Measurements from ENCODE around the gene TM9SF4.

The TM9SF4 gene

GRCh38 chr20:32129863-32130262, 20.3 kb downstream of the TM9SF4 start:
- Mint-ChIP-seq H3K4me3 (no peak overlapping the region), H3K27me3 (ENCODE audit: low read depth) (no peaks in the 10 kb centered on the region), H3K36me3 (ENCODE audit: low read depth) (peaks cover 8% of the 10 kb centered on the region), H3K9me3 (no peaks in the 10 kb centered on the region), H3K4me1 (ENCODE audit: low read depth) (peaks cover 2% of the 10 kb centered on the region), H3K27ac (no peak overlapping the region)

- Mint-ChIP-seq H3K27ac (no peak overlapping the region), H3K27me3 (ENCODE audit: low read depth) (no peaks in the 10 kb centered on the region), H3K4me3 (no peak overlapping the region), H3K36me3 (ENCODE audit: low read depth) (peaks cover 10% of the 10 kb centered on the region), H3K4me1 (ENCODE audit: low read depth) (peaks cover 2% of the 10 kb centered on the region), H3K9me3 (no peaks in the 10 kb centered on the region)
Observed at GRCh38 chr20:32130352-32130751, 20.8 kb downstream of the TM9SF4 start.

- peaks cover 11% of the 10 kb centered on the region for H3K36me3 Mint-ChIP-seq (ENCODE audit: low read depth)
- H3K4me3 Mint-ChIP-seq: no peak overlapping the region
- H3K9me3 Mint-ChIP-seq: no peaks in the 10 kb centered on the region
- H3K27ac Mint-ChIP-seq: no peak overlapping the region
- no peaks in the 10 kb centered on the region for H3K27me3 Mint-ChIP-seq (ENCODE audit: low read depth)
- H3K4me1 Mint-ChIP-seq (ENCODE audit: low read depth): peaks cover 2% of the 10 kb centered on the region
Observed at GRCh38 chr20:32130965-32131364, 21.5 kb downstream of the TM9SF4 start.

GRCh38 chr20:32132911-32133549, 23.5 kb downstream of the TM9SF4 start:
- Mint-ChIP-seq H3K4me3 (no peak overlapping the region), H3K4me1 (ENCODE audit: low read depth) (peaks cover 2% of the 10 kb centered on the region), H3K9me3 (no peaks in the 10 kb centered on the region), H3K27ac (peak overlapping the region; percentile 0), H3K27me3 (ENCODE audit: low read depth) (no peaks in the 10 kb centered on the region), H3K36me3 (ENCODE audit: low read depth) (peaks cover 18% of the 10 kb centered on the region)

- no peaks in the 10 kb centered on the region for H3K27me3 Mint-ChIP-seq (ENCODE audit: low read depth)
- H3K4me1 Mint-ChIP-seq (ENCODE audit: low read depth): peaks cover 2% of the 10 kb centered on the region
- H3K9me3 Mint-ChIP-seq: no peaks in the 10 kb centered on the region
- no peak overlapping the region for H3K4me3 Mint-ChIP-seq
- no peak overlapping the region for H3K27ac Mint-ChIP-seq
- H3K36me3 Mint-ChIP-seq (ENCODE audit: low read depth): peaks cover 19% of the 10 kb centered on the region
Observed at GRCh38 chr20:32134026-32134425, 24.5 kb downstream of the TM9SF4 start.

GRCh38 chr20:32135983-32136515, 26.5 kb downstream of the TM9SF4 start:
- no peak overlapping the region for H3K27ac Mint-ChIP-seq
- no peaks in the 10 kb centered on the region for H3K9me3 Mint-ChIP-seq
- H3K4me1 Mint-ChIP-seq (ENCODE audit: low read depth): peaks cover 2% of the 10 kb centered on the region
- H3K27me3 Mint-ChIP-seq (ENCODE audit: low read depth): no peaks in the 10 kb centered on the region
- peaks cover 28% of the 10 kb centered on the region for H3K36me3 Mint-ChIP-seq (ENCODE audit: low read depth)
- no peak overlapping the region for H3K4me3 Mint-ChIP-seq

- Mint-ChIP-seq H3K4me3 (no peak overlapping the region), H3K27ac (no peak overlapping the region), H3K36me3 (ENCODE audit: low read depth) (peaks cover 34% of the 10 kb centered on the region), H3K27me3 (ENCODE audit: low read depth) (no peaks in the 10 kb centered on the region), H3K4me1 (ENCODE audit: low read depth) (no peaks in the 10 kb centered on the region), H3K9me3 (no peaks in the 10 kb centered on the region)
Observed at GRCh38 chr20:32138921-32139320, 29.4 kb downstream of the TM9SF4 start.

GRCh38 chr20:32139947-32140346, 30.4 kb downstream of the TM9SF4 start:
- H3K4me1 Mint-ChIP-seq (ENCODE audit: low read depth): no peaks in the 10 kb centered on the region
- peaks cover 36% of the 10 kb centered on the region for H3K36me3 Mint-ChIP-seq (ENCODE audit: low read depth)
- no peaks in the 10 kb centered on the region for H3K27me3 Mint-ChIP-seq (ENCODE audit: low read depth)
- no peaks in the 10 kb centered on the region for H3K9me3 Mint-ChIP-seq
- no peak overlapping the region for H3K27ac Mint-ChIP-seq
- no peak overlapping the region for H3K4me3 Mint-ChIP-seq

GRCh38 chr20:32140603-32141002, 31.1 kb downstream of the TM9SF4 start:
- H3K27me3 Mint-ChIP-seq (ENCODE audit: low read depth): no peaks in the 10 kb centered on the region
- no peaks in the 10 kb centered on the region for H3K9me3 Mint-ChIP-seq
- H3K4me3 Mint-ChIP-seq: no peak overlapping the region
- H3K27ac Mint-ChIP-seq: no peak overlapping the region
- H3K36me3 Mint-ChIP-seq (ENCODE audit: low read depth): peaks cover 35% of the 10 kb centered on the region
- no peaks in the 10 kb centered on the region for H3K4me1 Mint-ChIP-seq (ENCODE audit: low read depth)

- no peaks in the 10 kb centered on the region for H3K4me1 Mint-ChIP-seq (ENCODE audit: low read depth)
- no peaks in the 10 kb centered on the region for H3K27me3 Mint-ChIP-seq (ENCODE audit: low read depth)
- no peak overlapping the region for H3K4me3 Mint-ChIP-seq
- H3K27ac Mint-ChIP-seq: no peak overlapping the region
- H3K9me3 Mint-ChIP-seq: no peaks in the 10 kb centered on the region
- peaks cover 43% of the 10 kb centered on the region for H3K36me3 Mint-ChIP-seq (ENCODE audit: low read depth)
Observed at GRCh38 chr20:32141465-32141980, 32.0 kb downstream of the TM9SF4 start.

GRCh38 chr20:32142088-32142487, 32.6 kb downstream of the TM9SF4 start:
- Mint-ChIP-seq H3K27ac (no peak overlapping the region), H3K4me3 (no peak overlapping the region), H3K27me3 (ENCODE audit: low read depth) (no peaks in the 10 kb centered on the region), H3K9me3 (no peaks in the 10 kb centered on the region), H3K36me3 (ENCODE audit: low read depth) (peaks cover 44% of the 10 kb centered on the region), H3K4me1 (ENCODE audit: low read depth) (no peaks in the 10 kb centered on the region)

GRCh38 chr20:32142991-32143390, 33.5 kb downstream of the TM9SF4 start:
- H3K4me3 Mint-ChIP-seq: no peak overlapping the region
- no peaks in the 10 kb centered on the region for H3K9me3 Mint-ChIP-seq
- H3K36me3 Mint-ChIP-seq (ENCODE audit: low read depth): peaks cover 39% of the 10 kb centered on the region

GRCh38 chr20:32144898-32145662, 35.6 kb downstream of the TM9SF4 start:
- H3K36me3 Mint-ChIP-seq (ENCODE audit: low read depth): peaks cover 32% of the 10 kb centered on the region
- H3K4me3 Mint-ChIP-seq: no peak overlapping the region
- H3K27me3 Mint-ChIP-seq (ENCODE audit: low read depth): no peaks in the 10 kb centered on the region
- H3K27ac Mint-ChIP-seq: no peak overlapping the region
- H3K9me3 Mint-ChIP-seq: no peaks in the 10 kb centered on the region
- no peaks in the 10 kb centered on the region for H3K4me1 Mint-ChIP-seq (ENCODE audit: low read depth)

More at GRCh38 chr20:32142991-32143390, 33.5 kb downstream of the TM9SF4 start:
- H3K27ac Mint-ChIP-seq: no peak overlapping the region
- H3K27me3 Mint-ChIP-seq (ENCODE audit: low read depth): no peaks in the 10 kb centered on the region
- H3K4me1 Mint-ChIP-seq (ENCODE audit: low read depth): no peaks in the 10 kb centered on the region

- Mint-ChIP-seq H3K27me3 (ENCODE audit: low read depth) (no peaks in the 10 kb centered on the region), H3K4me3 (no peak overlapping the region), H3K9me3 (no peaks in the 10 kb centered on the region), H3K27ac (no peak overlapping the region), H3K4me1 (ENCODE audit: low read depth) (peaks cover 2% of the 10 kb centered on the region), H3K36me3 (ENCODE audit: low read depth) (peaks cover 29% of the 10 kb centered on the region)
Observed at GRCh38 chr20:32149566-32150170, 40.2 kb downstream of the TM9SF4 start.

Measured in T-helper 1 cell treated with Interleukin-12 subunit alpha and Interleukin-12 subunit beta and Interleukin-4 antibody, amounts not matched to agents 30 μg/mL and 1 μg/mL, for 36 hours (primary cell).